ENCODE measurements around the gene PTPRD. TPM values are rescaled to one million over a fixed set of nuclear protein-coding genes. Genes with fewer than 3 reads are reported as not detected.

Gene PTPRD
- total RNA-seq, 1 experiment from 2014 or later = 0.02 TPM

GRCh38 chr9:9904041-9904440, 708.8 kb downstream of the PTPRD start:
- Histone ChIP-seq H3K79me2 (ENCODE audit: insufficient read depth, low read length) (no peaks in the 10 kb centered on the region), H3K4me2 (ENCODE audit: low read length) (no peak overlapping the region), H3K4me1 (ENCODE audit: control insufficient read depth in 1 of 2, insufficient read depth in 2 of 2, low read length in 2 of 2) (no peaks in the 10 kb centered on the region), H2AFZ (ENCODE audit: low read depth, low read length, poor library complexity, severe bottlenecking) (no peak overlapping the region), H3K9ac (ENCODE audit: low read length) (no peak overlapping the region), H4K20me1 (ENCODE audit: insufficient read depth) (no peaks in the 10 kb centered on the region), H3K9me3 (ENCODE audit: control insufficient read depth in 1 of 2, insufficient read depth in 1 of 2, low read depth in 1 of 2, low read length in 2 of 2) (peaks cover 0 to 6% of the 10 kb centered on the region in 2 experiments; a peak in 2 of 4 replicates), H3K4me3 (replicated peaks in 1 of 2; ENCODE audit: low read depth in 1 of 2, low read length in 2 of 2) (no peak overlapping the region), H3K27ac (ENCODE audit: low read depth, low read length) (no peak overlapping the region), H3K36me3 (ENCODE audit: control insufficient read depth in 1 of 2, insufficient read depth in 2 of 2, low read length in 2 of 2) (no peaks in the 10 kb centered on the region), H3K27me3 (ENCODE audit: insufficient read depth, low read length) (no peaks in the 10 kb centered on the region), H3K9me2 (ENCODE audit: insufficient read depth) (no peaks in the 10 kb centered on the region)
- no peak for DNase-seq (ENCODE audit: low read depth, low spot score)
- TF ChIP-seq EZH2 (IDR thresholded peaks at IDR 0.05) = no peak
- no peak for TF ChIP-seq SIN3A (IDR thresholded peaks at IDR 0.05; ENCODE audit: low read depth)
- no peak for TF ChIP-seq YY1 (IDR thresholded peaks at IDR 0.05; ENCODE audit: extremely low read depth, insufficient replicate concordance, low read depth, low read length)
- TF ChIP-seq POLR2AphosphoS5 (IDR thresholded peaks at IDR 0.05; ENCODE audit: low read depth, low read length) = no peak
- TF ChIP-seq, protein P1, sequence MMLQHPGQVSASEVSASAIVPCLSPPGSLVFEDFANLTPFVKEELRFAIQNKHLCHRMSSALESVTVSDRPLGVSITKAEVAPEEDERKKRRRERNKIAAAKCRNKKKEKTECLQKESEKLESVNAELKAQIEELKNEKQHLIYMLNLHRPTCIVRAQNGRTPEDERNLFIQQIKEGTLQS (IDR thresholded peaks at IDR 0.05) = no peak
- TF ChIP-seq RAD21 (IDR thresholded peaks at IDR 0.05; ENCODE audit: low read depth) = no peak
- TF ChIP-seq CBX3 (IDR thresholded peaks at IDR 0.05; ENCODE audit: low read depth) = no peak
- no peak for ATAC-seq
- RAD21 ChIA-PET (ENCODE audit: low non-redundant PET in 1 of 2, low total read pairs in 2 of 2, uncharacterized antibody in 2 of 2, unreplicated experiment in 2 of 2) = no interaction called here
- CTCF ChIA-PET = no interaction called here
- no TSS peak for BruUV-seq (replicated peaks)
- intact Hi-C loops (cut with micrococcal nuclease) = no loop called here
- POLR2A ChIA-PET = no interaction called here

DNA sequence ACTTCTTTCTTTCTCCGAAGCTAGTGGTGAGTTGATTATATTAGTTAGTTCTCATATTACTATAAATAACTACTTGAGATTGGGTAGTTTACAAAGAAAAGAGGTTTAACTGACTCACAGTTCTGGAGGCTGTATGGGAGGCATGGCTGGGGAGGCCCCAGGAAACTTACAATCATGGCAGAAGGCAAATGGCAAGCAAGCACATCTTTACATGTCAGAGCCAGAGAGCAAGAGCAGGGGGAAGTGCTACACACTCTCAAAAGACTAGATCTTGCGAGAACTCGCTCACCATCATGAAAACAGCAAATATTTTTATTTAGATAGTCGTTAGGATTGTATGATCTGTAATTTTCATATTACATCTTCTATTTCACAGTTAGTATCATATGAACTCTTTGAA, 711.2 kb downstream of the PTPRD start:
- Histone ChIP-seq H3K9ac (ENCODE audit: low read length) (no peak overlapping the region), H3K36me3 (ENCODE audit: control insufficient read depth in 1 of 2, insufficient read depth in 2 of 2, low read length in 2 of 2) (no peaks in the 10 kb centered on the region), H4K20me1 (ENCODE audit: insufficient read depth) (no peaks in the 10 kb centered on the region), H3K4me1 (ENCODE audit: control insufficient read depth in 1 of 2, insufficient read depth in 2 of 2, low read length in 2 of 2) (no peaks in the 10 kb centered on the region), H3K27me3 (ENCODE audit: insufficient read depth, low read length) (no peaks in the 10 kb centered on the region), H3K4me2 (ENCODE audit: low read length) (no peak overlapping the region), H2AFZ (ENCODE audit: low read depth, low read length, poor library complexity, severe bottlenecking) (no peak overlapping the region), H3K9me3 (ENCODE audit: control insufficient read depth in 1 of 2, insufficient read depth in 1 of 2, low read depth in 1 of 2, low read length in 2 of 2) (peaks cover 0 to 3% of the 10 kb centered on the region in 2 experiments; a peak in 1 of 4 replicates), H3K4me3 (replicated peaks in 1 of 2; ENCODE audit: low read depth in 1 of 2, low read length in 2 of 2) (no peak overlapping the region), H3K27ac (ENCODE audit: low read depth, low read length) (no peak overlapping the region), H3K9me2 (ENCODE audit: insufficient read depth) (no peaks in the 10 kb centered on the region), H3K79me2 (ENCODE audit: insufficient read depth, low read length) (no peaks in the 10 kb centered on the region)
- intact Hi-C loops (cut with micrococcal nuclease) = no loop called here
- ATAC-seq (no peak), DNase-seq (ENCODE audit: low read depth, low spot score) (no peak)
- CTCF ChIA-PET = no interaction called here
- POLR2A ChIA-PET = no interaction called here
- RAD21 ChIA-PET (ENCODE audit: low non-redundant PET in 1 of 2, low total read pairs in 2 of 2, uncharacterized antibody in 2 of 2, unreplicated experiment in 2 of 2) = no interaction called here
- no TSS peak for BruUV-seq (replicated peaks)
- TF ChIP-seq EZH2 (IDR thresholded peaks at IDR 0.05) (no peak), ZNF274 (IDR thresholded peaks at IDR 0.05; ENCODE audit: low read depth, low read length) (no peak), SIN3A (IDR thresholded peaks at IDR 0.05; ENCODE audit: low read depth) (no peak), SRF (IDR thresholded peaks at IDR 0.05; ENCODE audit: low read depth) (no peak), FOSL1 (IDR thresholded peaks at IDR 0.05; ENCODE audit: low read depth) (no peak), CBX3 (IDR thresholded peaks at IDR 0.05; ENCODE audit: low read depth) (no peak), TCF7L2 (IDR thresholded peaks at IDR 0.05; ENCODE audit: borderline replicate concordance, extremely low read depth, insufficient read depth, insufficient read length) (no peak), YY1 (IDR thresholded peaks at IDR 0.05; ENCODE audit: extremely low read depth, insufficient replicate concordance, low read depth, low read length) (no peak), RAD21 (IDR thresholded peaks at IDR 0.05; ENCODE audit: low read depth) (no peak), POLR2A (IDR thresholded peaks at IDR 0.05; ENCODE audit: borderline replicate concordance, extremely low read depth, insufficient read depth, insufficient read length) (no peak), CEBPB (IDR thresholded peaks at IDR 0.05; ENCODE audit: low read depth) (no peak), ELF1 (IDR thresholded peaks at IDR 0.05; ENCODE audit: borderline replicate concordance, low read depth) (no peak)
- TF ChIP-seq, protein P2, sequence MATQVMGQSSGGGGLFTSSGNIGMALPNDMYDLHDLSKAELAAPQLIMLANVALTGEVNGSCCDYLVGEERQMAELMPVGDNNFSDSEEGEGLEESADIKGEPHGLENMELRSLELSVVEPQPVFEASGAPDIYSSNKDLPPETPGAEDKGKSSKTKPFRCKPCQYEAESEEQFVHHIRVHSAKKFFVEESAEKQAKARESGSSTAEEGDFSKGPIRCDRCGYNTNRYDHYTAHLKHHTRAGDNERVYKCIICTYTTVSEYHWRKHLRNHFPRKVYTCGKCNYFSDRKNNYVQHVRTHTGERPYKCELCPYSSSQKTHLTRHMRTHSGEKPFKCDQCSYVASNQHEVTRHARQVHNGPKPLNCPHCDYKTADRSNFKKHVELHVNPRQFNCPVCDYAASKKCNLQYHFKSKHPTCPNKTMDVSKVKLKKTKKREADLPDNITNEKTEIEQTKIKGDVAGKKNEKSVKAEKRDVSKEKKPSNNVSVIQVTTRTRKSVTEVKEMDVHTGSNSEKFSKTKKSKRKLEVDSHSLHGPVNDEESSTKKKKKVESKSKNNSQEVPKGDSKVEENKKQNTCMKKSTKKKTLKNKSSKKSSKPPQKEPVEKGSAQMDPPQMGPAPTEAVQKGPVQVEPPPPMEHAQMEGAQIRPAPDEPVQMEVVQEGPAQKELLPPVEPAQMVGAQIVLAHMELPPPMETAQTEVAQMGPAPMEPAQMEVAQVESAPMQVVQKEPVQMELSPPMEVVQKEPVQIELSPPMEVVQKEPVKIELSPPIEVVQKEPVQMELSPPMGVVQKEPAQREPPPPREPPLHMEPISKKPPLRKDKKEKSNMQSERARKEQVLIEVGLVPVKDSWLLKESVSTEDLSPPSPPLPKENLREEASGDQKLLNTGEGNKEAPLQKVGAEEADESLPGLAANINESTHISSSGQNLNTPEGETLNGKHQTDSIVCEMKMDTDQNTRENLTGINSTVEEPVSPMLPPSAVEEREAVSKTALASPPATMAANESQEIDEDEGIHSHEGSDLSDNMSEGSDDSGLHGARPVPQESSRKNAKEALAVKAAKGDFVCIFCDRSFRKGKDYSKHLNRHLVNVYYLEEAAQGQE (IDR thresholded peaks at IDR 0.05; ENCODE audit: low read depth) = no peak
- TF ChIP-seq, protein P3, sequence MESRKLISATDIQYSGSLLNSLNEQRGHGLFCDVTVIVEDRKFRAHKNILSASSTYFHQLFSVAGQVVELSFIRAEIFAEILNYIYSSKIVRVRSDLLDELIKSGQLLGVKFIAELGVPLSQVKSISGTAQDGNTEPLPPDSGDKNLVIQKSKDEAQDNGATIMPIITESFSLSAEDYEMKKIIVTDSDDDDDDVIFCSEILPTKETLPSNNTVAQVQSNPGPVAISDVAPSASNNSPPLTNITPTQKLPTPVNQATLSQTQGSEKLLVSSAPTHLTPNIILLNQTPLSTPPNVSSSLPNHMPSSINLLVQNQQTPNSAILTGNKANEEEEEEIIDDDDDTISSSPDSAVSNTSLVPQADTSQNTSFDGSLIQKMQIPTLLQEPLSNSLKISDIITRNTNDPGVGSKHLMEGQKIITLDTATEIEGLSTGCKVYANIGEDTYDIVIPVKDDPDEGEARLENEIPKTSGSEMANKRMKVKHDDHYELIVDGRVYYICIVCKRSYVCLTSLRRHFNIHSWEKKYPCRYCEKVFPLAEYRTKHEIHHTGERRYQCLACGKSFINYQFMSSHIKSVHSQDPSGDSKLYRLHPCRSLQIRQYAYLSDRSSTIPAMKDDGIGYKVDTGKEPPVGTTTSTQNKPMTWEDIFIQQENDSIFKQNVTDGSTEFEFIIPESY (IDR thresholded peaks at IDR 0.05; ENCODE audit: extremely low read depth, insufficient replicate concordance, low read length) = no peak
